RWPE1 (cell line): ENCODE results near the gene RNF183.

Source experiments
- CTCF ChIA-PET: fragments of 350-600 bp; sonication (Branson Sonifier 250); formaldehyde crosslinking; extraction: SDS; loops from one replicate; lab custom pipeline; 2021; lab: Yijun Ruan, JAX
- POLR2A ChIA-PET: fragments of 400-600 bp; formaldehyde crosslinking; extraction: SDS; loops from one replicate; lab custom pipeline; 2020; ENCODE audit warnings: antibody characterized with exemption; ENCODE audit not compliant: low non-redundant PET; lab: Yijun Ruan, JAX
- DNase-seq: peaks from one replicate; pipeline ENCODE4 v3.0.0; 2012; ENCODE audit warnings: low spot score
- H3K27ac ChIP-seq: fragments of 450-650 bp; 2 replicates; pipeline ENCODE4 v1.5.1; 2017
- TF ChIP-seq, protein P1 (sequence below): fragments of 450-650 bp; conservative IDR thresholded peaks from 2 replicates; pipeline ENCODE4 v1.5.1; 2017; ENCODE audit warnings: low read depth, mild to moderate bottlenecking

RNF183 gene

DNA sequence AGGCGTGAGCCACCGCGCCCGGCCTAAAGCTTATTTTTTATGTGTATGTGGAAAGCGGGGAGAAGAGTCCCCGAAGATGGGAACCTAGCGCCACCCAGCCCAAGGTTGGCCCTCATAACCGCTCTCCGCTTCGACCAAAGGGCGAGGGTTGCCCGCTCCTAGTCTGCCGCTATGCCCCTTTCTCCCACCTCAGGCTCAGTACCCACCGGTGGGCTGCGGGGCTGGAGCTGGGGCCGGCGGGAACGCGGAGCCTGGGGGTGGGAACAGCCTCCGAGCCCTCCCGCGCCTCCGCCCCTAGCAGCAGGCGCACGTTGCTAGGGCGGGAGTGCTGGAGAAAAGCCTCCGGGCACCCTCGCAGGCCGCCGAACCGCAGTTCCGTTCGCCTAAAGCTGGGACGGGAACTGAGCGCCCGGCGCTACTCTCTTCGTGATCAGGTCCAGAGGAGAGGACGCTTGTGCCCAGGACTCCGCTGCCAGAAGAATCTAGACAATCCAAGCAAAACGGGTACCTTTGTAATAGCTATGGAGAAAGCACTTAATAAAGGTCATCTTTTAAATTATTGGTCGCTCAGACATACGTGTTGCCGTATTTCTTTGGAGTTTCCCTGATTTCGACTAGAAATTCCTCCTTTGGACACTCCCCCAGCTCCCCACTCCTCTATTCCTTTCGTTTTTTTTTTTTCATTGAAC, 37.0 kb upstream of the RNF183 start, which contains the start of gene WDR31:
TSS of gene WDR31 (minus strand) at position 265 of the 689 bp plus-strand sequence. CDS start 8,253 bp downstream, outside the sequence.
- TF ChIP-seq, protein P1, sequence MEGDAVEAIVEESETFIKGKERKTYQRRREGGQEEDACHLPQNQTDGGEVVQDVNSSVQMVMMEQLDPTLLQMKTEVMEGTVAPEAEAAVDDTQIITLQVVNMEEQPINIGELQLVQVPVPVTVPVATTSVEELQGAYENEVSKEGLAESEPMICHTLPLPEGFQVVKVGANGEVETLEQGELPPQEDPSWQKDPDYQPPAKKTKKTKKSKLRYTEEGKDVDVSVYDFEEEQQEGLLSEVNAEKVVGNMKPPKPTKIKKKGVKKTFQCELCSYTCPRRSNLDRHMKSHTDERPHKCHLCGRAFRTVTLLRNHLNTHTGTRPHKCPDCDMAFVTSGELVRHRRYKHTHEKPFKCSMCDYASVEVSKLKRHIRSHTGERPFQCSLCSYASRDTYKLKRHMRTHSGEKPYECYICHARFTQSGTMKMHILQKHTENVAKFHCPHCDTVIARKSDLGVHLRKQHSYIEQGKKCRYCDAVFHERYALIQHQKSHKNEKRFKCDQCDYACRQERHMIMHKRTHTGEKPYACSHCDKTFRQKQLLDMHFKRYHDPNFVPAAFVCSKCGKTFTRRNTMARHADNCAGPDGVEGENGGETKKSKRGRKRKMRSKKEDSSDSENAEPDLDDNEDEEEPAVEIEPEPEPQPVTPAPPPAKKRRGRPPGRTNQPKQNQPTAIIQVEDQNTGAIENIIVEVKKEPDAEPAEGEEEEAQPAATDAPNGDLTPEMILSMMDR = no peak
- peak; percentile 97 for DNase-seq
- ChIA-PET CTCF (interaction anchor here (0.6 to 1.4 kb wide), 4 partner anchors 10 to 61 kb away, joined by 3 to 4 read pairs (median 3); partner anchors contain the start of genes ALAD and BSPRY), POLR2A (interaction anchor here (0.6 to 1.7 kb wide), 6 partner anchors 13 to 1034 kb away, joined by 3 to 11 read pairs (median 3); partner anchors contain the start of genes C9orf43, CDC26 and POLE3)
- H3K27ac ChIP-seq = peak within 1 kb of the TSS; percentile 75

GRCh38 chr9:113337714-113338113, 34.5 kb upstream of the RNF183 start:
- CTCF ChIA-PET = interaction anchor here (0.6 kb wide), 1 partner anchor 41 kb away, joined by 5 read pairs; no protein-coding TSS in a partner anchor
- TF ChIP-seq, protein P1 = no peak
- no peak for DNase-seq
- no peak overlapping the region for H3K27ac ChIP-seq
- POLR2A ChIA-PET = no interaction called here

GRCh38 chr9:113331780-113332179, 28.6 kb upstream of the RNF183 start:
- DNase-seq = no peak
- TF ChIP-seq, protein P1 = no peak
- no peak overlapping the region for H3K27ac ChIP-seq
- POLR2A ChIA-PET = no interaction called here
- CTCF ChIA-PET = no interaction called here

GRCh38 chr9:113328045-113328782, 25.0 kb upstream of the RNF183 start:
- POLR2A ChIA-PET = interaction anchor here (0.6 kb wide), 1 partner anchor 82 kb away, joined by 3 read pairs; the partner anchor contains the start of genes C9orf43 and POLE3
- H3K27ac ChIP-seq = no peak overlapping the region
- no peak for DNase-seq
- TF ChIP-seq, protein P1 = no peak
- CTCF ChIA-PET = interaction anchor here (0.6 kb wide), 1 partner anchor 170 kb away, joined by 4 read pairs; no protein-coding TSS in a partner anchor

DNA sequence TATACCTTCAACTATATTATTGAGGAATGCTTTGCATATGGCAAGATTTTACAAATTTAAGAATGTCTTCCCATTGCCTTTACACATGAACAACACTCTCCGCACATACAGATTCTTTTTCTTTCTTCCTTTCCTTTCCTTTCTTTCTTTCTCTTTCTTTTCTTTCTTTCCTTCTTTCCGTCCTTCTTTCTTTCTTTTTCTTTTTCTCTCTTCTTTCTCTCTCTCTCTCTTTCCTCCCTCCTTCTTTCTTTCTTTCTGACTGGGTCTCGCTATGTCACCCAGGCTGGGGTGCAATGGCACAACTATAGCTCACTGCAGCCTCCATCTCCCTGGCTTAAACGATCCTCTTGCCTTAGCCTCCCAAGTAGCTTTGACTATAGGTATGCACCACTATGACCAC, 23.1 kb upstream of the RNF183 start:
- POLR2A ChIA-PET = no interaction called here
- TF ChIP-seq, protein P1 = no peak
- DNase-seq = no peak
- no peak overlapping the region for H3K27ac ChIP-seq
- CTCF ChIA-PET = interaction anchor here (0.6 to 0.7 kb wide), 2 partner anchors 60 to 1355 kb away, joined by 3 read pairs; no protein-coding TSS in a partner anchor

- H3K27ac ChIP-seq = no peak overlapping the region
- TF ChIP-seq, protein P1 = no peak
- POLR2A ChIA-PET = no interaction called here
- DNase-seq = no peak
- CTCF ChIA-PET = no interaction called here
Observed at GRCh38 chr9:113322671-113323070, 19.5 kb upstream of the RNF183 start.
